ENCODE data around the gene MYH9. TPM values are rescaled to one million over a fixed set of nuclear protein-coding genes. Genes with fewer than 3 reads are reported as not detected.
A peak's percentile ranks its signal among the peaks of the same experiment; 100 is the strongest.

The MYH9 gene
- 100 to 1,000 TPM; 284 to 323 (median 294) TPM for total RNA-seq

DNA sequence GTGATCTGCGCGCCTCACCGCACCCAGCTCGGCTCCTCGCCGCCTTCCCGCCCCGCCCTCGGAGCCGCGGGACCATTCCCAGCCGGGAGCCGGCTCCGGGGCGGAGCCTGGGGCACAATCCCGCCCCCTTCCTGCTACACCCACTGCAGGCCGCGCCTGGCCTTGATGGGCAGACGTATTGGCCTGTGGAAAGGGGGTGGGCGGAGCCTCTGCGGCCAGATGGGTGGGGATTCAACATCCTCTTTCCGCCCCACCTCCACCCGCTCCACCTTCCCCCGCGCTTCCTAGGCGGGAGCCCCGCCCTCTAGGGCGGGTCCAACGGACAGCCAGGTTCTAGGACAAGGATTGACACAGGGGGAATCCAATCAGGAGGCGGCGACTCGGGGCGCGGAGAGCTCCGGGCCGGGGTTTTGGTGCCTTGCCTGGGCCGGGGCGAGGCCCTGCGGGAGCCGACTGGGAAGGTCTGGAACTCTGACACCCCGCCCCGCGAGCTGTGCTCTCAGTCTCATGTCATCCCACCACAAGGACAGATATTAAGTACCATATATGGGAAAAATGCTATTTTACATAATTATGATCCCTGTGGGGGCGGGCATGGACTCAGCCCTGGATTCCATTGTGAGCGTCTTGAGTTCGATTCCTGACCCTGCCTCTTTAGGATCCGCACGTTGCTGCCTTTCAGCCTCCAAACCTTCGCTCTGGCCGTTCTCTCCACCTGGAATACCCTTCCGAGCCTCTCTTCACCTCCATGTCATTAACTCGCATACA is at the start of gene MYH9:
Gene MYH9, minus strand, starts transcription at position 9 of the 768 bp plus-strand sequence. CDS start 38,731 bp downstream, outside the sequence.
- 11% methylated on average over 9 of the region's 52 CpGs for WGBS

GRCh38 chr22:36435516-36436415 is 48.0 kb upstream of the MYH9 start:
- H3K27me3 ChIP-seq, result no peaks in the 10 kb centered on the region
- TF ChIP-seq EP300 (IDR thresholded peaks at IDR 0.05) (no peak), POLR2AphosphoS5 (IDR thresholded peaks at IDR 0.05) (no peak)
- no peak overlapping the region for H3K4me3 ChIP-seq
- 49% methylated on average over 16 of the region's 16 CpGs for WGBS
- no peaks in the 10 kb centered on the region for H3K9me3 ChIP-seq
- peaks cover 29% of the 10 kb centered on the region for H3K4me1 ChIP-seq
- H3K36me3 ChIP-seq, result no peaks in the 10 kb centered on the region
- DNase-seq (ENCODE audit: low spot score in 2 of 2), result no peak
- H3K27ac ChIP-seq, result no peak overlapping the region

More for the DNA sequence above, at the start of gene MYH9:
- no peaks in the 10 kb centered on the region for H3K27me3 ChIP-seq
- peaks cover 40% of the 10 kb centered on the region for H3K4me1 ChIP-seq
- no peaks in the 10 kb centered on the region for H3K36me3 ChIP-seq
- TF ChIP-seq CTCF (IDR thresholded peaks at IDR 0.05) (no peak), EP300 (IDR thresholded peaks at IDR 0.05) (no peak), POLR2AphosphoS5 (IDR thresholded peaks at IDR 0.05) (peak in 2 of 3 donors; percentile 88 to 93), POLR2A (IDR thresholded peaks at IDR 0.05) (peak in 1 of 2 donors; percentile 97)
- H3K27ac ChIP-seq, result peak within 1 kb of the TSS; percentile 98
- H3K9me3 ChIP-seq, result no peaks in the 10 kb centered on the region
- peak; percentile 99 to 100 for DNase-seq (ENCODE audit: low spot score in 2 of 2)
- peak within 1 kb of the TSS; percentile 78 for H3K4me3 ChIP-seq

- no peak for DNase-seq (ENCODE audit: low spot score in 2 of 2)
- 64% methylated on average over 13 of the region's 14 CpGs for WGBS
- no peaks in the 10 kb centered on the region for H3K9me3 ChIP-seq
- H3K27me3 ChIP-seq, result no peaks in the 10 kb centered on the region
- no peaks in the 10 kb centered on the region for H3K36me3 ChIP-seq
- TF ChIP-seq EP300 (IDR thresholded peaks at IDR 0.05) (no peak), CTCF (IDR thresholded peaks at IDR 0.05) (no peak), POLR2A (IDR thresholded peaks at IDR 0.05) (no peak), POLR2AphosphoS5 (IDR thresholded peaks at IDR 0.05) (no peak)
- H3K27ac ChIP-seq, result no peak overlapping the region
- H3K4me3 ChIP-seq, result no peak overlapping the region
- peaks cover 22% of the 10 kb centered on the region for H3K4me1 ChIP-seq
These were observed 45.8 kb upstream of the MYH9 start for GRCh38 chr22:36433318-36434231.

DNA sequence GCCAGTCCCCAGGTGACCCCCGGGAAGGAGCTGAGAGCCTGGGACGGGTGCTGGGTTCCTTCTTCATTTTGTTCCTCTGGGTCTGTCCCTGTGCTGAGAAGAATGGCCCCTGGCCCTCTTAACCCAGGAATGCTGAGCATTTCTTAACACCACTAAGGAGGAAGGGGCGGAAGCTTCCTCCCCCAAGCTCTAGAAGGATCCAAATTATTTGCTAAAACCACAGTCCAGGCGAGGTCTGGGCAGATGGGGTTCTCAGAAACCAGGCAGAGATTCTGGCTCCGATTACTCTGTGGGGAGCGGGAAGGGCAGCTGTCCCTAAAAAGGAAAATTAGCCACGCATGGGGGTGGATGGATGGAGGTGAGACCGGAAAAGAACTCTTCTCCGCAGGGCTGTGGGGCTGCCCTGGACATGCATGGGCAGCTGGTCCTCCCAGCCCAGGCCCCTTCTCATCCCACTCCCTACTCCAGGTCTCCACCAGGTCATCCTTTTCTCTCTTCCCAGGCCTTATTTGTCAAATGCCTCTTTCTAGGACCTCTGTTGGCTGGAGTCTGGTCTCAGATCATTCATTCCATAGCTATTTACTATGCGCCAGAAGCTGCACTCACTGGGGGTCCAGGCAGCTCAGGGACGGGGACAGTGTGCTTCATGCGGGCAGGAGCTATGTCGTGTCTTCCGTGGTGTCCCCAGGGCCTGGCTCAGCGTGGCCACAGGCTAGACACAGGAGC is 45.0 kb upstream of the MYH9 start:
- DNase-seq (ENCODE audit: low spot score in 2 of 2), result no peak
- H3K36me3 ChIP-seq, result no peaks in the 10 kb centered on the region
- WGBS, result 75% methylated on average over 13 of the region's 15 CpGs
- TF ChIP-seq POLR2AphosphoS5 (IDR thresholded peaks at IDR 0.05) (no peak), POLR2A (IDR thresholded peaks at IDR 0.05) (no peak), CTCF (IDR thresholded peaks at IDR 0.05) (no peak), EP300 (IDR thresholded peaks at IDR 0.05) (no peak)
- no peaks in the 10 kb centered on the region for H3K27me3 ChIP-seq
- H3K9me3 ChIP-seq, result no peaks in the 10 kb centered on the region
- no peak overlapping the region for H3K4me3 ChIP-seq
- H3K4me1 ChIP-seq, result peaks cover 22% of the 10 kb centered on the region
- no peak overlapping the region for H3K27ac ChIP-seq

DNA sequence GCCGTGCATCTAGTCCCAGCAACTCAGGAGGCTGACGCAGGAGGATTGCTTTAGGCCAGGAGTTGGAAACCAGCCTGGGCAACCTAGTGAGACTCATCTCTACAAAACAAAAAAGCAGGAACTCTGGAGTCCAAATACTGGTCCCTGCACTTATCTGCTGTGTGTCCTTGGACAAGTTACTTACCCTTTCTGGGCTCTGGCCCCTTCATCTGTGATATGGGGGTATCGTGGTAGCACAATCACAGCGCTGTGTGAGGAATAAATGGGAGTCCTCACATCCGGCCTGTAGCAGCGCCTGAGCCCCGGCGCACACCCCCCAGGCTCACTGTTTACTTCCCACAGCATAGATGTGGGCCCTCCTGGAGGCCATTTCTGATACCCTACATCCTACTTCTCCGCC is 44.2 kb upstream of the MYH9 start:
- Histone ChIP-seq H3K4me3 (no peak overlapping the region), H3K36me3 (no peaks in the 10 kb centered on the region), H3K27ac (no peak overlapping the region), H3K4me1 (peaks cover 22% of the 10 kb centered on the region), H3K27me3 (no peaks in the 10 kb centered on the region), H3K9me3 (no peaks in the 10 kb centered on the region)
- TF ChIP-seq POLR2A (IDR thresholded peaks at IDR 0.05) (no peak), POLR2AphosphoS5 (IDR thresholded peaks at IDR 0.05) (no peak), CTCF (IDR thresholded peaks at IDR 0.05) (no peak), EP300 (IDR thresholded peaks at IDR 0.05) (no peak)
- 90% methylated on average over 8 of the region's 9 CpGs for WGBS
- no peak for DNase-seq (ENCODE audit: low spot score in 2 of 2)
